ENCODE data around the gene KIF26A.

Gene KIF26A

DNA sequence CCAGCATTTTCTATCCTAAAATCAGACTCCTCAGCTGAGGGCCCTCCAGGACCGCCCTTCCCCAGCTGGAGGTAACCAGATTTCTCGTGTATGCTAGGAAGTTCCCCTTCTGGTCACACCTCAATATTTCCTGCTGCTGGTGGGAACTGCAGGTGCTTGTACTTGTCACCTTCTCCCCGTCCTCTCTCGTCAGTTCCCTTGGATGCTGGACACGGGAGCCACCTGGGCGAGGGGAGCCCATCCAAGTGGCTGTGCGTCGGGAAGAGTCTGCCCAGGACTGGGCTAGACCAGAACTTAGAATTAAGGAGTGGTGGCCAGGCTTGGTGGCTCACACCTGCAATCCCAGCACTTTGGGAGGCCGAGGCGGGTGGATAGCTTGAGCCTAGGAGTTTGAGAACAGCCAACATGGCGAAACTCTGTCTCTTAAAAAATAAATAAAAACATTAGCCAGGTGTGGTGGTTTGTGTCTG lies 23.2 kb upstream of the KIF26A start:
- no peaks in the 10 kb centered on the region for H3K79me2 ChIP-seq (ENCODE audit: insufficient read depth, low read length)
- no peak overlapping the region for H2AFZ ChIP-seq (ENCODE audit: low read length)
- no peaks in the 10 kb centered on the region for H3K36me3 ChIP-seq (ENCODE audit: insufficient read depth, low read length)
- no peaks in the 10 kb centered on the region for H3K9me3 ChIP-seq (ENCODE audit: low read length)
- no peaks in the 10 kb centered on the region for H3K4me1 ChIP-seq (ENCODE audit: insufficient read depth, low read length, severe bottlenecking)
- H3K27ac ChIP-seq (ENCODE audit: low read depth, low read length, poor library complexity, severe bottlenecking), result no peak overlapping the region
- no peak for TF ChIP-seq EZH2 (IDR thresholded peaks at IDR 0.05; ENCODE audit: borderline replicate concordance, low read length)
- TF ChIP-seq, protein P1, sequence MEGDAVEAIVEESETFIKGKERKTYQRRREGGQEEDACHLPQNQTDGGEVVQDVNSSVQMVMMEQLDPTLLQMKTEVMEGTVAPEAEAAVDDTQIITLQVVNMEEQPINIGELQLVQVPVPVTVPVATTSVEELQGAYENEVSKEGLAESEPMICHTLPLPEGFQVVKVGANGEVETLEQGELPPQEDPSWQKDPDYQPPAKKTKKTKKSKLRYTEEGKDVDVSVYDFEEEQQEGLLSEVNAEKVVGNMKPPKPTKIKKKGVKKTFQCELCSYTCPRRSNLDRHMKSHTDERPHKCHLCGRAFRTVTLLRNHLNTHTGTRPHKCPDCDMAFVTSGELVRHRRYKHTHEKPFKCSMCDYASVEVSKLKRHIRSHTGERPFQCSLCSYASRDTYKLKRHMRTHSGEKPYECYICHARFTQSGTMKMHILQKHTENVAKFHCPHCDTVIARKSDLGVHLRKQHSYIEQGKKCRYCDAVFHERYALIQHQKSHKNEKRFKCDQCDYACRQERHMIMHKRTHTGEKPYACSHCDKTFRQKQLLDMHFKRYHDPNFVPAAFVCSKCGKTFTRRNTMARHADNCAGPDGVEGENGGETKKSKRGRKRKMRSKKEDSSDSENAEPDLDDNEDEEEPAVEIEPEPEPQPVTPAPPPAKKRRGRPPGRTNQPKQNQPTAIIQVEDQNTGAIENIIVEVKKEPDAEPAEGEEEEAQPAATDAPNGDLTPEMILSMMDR (IDR thresholded peaks at IDR 0.05; ENCODE audit: low read length), result no peak
- no peak overlapping the region for H3K9ac ChIP-seq (ENCODE audit: low read length)
- H3K4me3 ChIP-seq (ENCODE audit: low read depth, low read length, poor library complexity, severe bottlenecking), result no peak overlapping the region
- no peak overlapping the region for H3K4me2 ChIP-seq (ENCODE audit: low read length)
- peaks cover 5% of the 10 kb centered on the region; the same call in 1 of the 2 replicates for H3K27me3 ChIP-seq (ENCODE audit: insufficient read depth, low read length)
- H3K9me2 ChIP-seq (ENCODE audit: low read depth, low read length), result no peaks in the 10 kb centered on the region
- no peaks in the 10 kb centered on the region for H3F3A ChIP-seq (ENCODE audit: insufficient read depth, low read length)
- no peaks in the 10 kb centered on the region for H4K20me1 ChIP-seq (ENCODE audit: insufficient read depth, low read length)

DNA sequence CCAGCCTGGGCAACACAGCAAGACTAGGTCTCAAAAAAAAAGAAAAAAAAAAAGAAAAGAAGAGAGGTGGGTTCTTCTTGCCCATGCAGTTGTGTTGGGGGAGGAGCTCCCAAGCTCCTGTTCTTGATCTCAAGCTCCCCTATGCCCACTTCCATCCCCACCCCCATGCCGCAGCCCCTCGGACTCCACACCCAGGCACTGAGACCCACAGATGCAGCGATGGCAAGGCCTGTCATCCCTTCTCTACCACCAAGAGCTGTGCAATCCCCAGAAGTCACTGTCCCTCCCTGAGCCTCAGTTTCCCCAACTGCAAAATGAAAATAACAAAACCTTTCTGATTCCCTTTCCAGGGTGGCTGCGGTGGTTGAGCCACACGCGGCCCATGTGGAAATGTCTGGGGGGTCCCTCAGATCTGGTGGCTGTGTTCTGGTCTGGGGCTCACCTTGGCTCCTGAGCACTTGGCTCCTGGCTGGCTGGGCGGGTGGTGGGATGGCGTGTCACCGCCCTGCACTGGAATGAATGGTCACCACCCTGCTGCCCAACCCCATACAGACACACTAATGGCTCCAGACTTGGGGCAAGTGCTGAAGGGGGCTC lies 22.6 kb upstream of the KIF26A start:
- Histone ChIP-seq H3K9me3 (ENCODE audit: low read length) (no peaks in the 10 kb centered on the region), H3K9ac (ENCODE audit: low read length) (no peak overlapping the region), H3K79me2 (ENCODE audit: insufficient read depth, low read length) (no peaks in the 10 kb centered on the region), H3K9me2 (ENCODE audit: low read depth, low read length) (no peaks in the 10 kb centered on the region), H3K4me2 (ENCODE audit: low read length) (no peak overlapping the region), H3K27ac (ENCODE audit: low read depth, low read length, poor library complexity, severe bottlenecking) (no peak overlapping the region), H3F3A (ENCODE audit: insufficient read depth, low read length) (no peaks in the 10 kb centered on the region), H2AFZ (ENCODE audit: low read length) (no peak overlapping the region), H4K20me1 (ENCODE audit: insufficient read depth, low read length) (no peaks in the 10 kb centered on the region), H3K4me1 (ENCODE audit: insufficient read depth, low read length, severe bottlenecking) (no peaks in the 10 kb centered on the region), H3K4me3 (ENCODE audit: low read depth, low read length, poor library complexity, severe bottlenecking) (no peak overlapping the region), H3K36me3 (ENCODE audit: insufficient read depth, low read length) (no peaks in the 10 kb centered on the region), H3K27me3 (ENCODE audit: insufficient read depth, low read length) (peaks cover 5% of the 10 kb centered on the region; the same call in 1 of the 2 replicates)
- no peak for TF ChIP-seq EZH2 (IDR thresholded peaks at IDR 0.05; ENCODE audit: borderline replicate concordance, low read length)
- TF ChIP-seq, protein P1 (IDR thresholded peaks at IDR 0.05; ENCODE audit: low read length), result no peak

DNA sequence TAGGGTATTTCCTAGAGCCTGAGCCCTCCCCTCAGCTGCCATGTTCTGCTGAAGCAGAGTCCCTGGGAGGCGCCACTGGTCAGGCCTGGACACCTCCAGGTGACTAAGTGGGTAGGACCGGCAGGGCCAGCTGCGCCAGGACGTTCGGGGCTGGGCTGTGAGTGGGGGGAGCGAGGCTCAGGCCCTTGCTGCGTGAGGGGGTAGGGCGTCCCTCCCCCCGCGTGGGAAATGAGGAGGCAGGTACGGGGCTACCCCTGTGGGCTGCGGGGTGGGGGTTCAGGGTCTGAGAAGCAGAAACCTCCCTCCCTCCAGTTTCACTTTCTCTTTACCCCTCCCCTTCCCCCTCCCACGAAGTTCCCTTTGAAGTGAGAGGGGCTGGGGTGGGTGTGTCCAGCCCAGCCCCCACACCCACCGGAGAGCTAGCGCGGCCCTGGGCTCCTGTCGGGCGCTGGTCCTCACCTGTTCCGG lies 22.1 kb upstream of the KIF26A start:
- Histone ChIP-seq H3K27ac (ENCODE audit: low read depth, low read length, poor library complexity, severe bottlenecking) (no peak overlapping the region), H3K27me3 (ENCODE audit: insufficient read depth, low read length) (peaks cover 5% of the 10 kb centered on the region; the same call in 1 of the 2 replicates), H3K9me3 (ENCODE audit: low read length) (no peaks in the 10 kb centered on the region), H2AFZ (ENCODE audit: low read length) (no peak overlapping the region), H3K79me2 (ENCODE audit: insufficient read depth, low read length) (no peaks in the 10 kb centered on the region), H4K20me1 (ENCODE audit: insufficient read depth, low read length) (no peaks in the 10 kb centered on the region), H3K4me2 (ENCODE audit: low read length) (no peak overlapping the region), H3K4me1 (ENCODE audit: insufficient read depth, low read length, severe bottlenecking) (no peaks in the 10 kb centered on the region), H3K9me2 (ENCODE audit: low read depth, low read length) (no peaks in the 10 kb centered on the region), H3F3A (ENCODE audit: insufficient read depth, low read length) (no peaks in the 10 kb centered on the region), H3K36me3 (ENCODE audit: insufficient read depth, low read length) (no peaks in the 10 kb centered on the region), H3K9ac (ENCODE audit: low read length) (no peak overlapping the region), H3K4me3 (ENCODE audit: low read depth, low read length, poor library complexity, severe bottlenecking) (no peak overlapping the region)
- TF ChIP-seq, protein P1 (IDR thresholded peaks at IDR 0.05; ENCODE audit: low read length), result no peak
- TF ChIP-seq EZH2 (IDR thresholded peaks at IDR 0.05; ENCODE audit: borderline replicate concordance, low read length), result no peak

All from OCI-LY1 (cell line).